A549 (cell line): ENCODE measurements around the gene BCKDK.

Experiments
- BHLHE40 ChIP-seq: IDR thresholded peaks from 2 replicates; pipeline ENCODE4 v1.6.1; 2012; ENCODE audit warnings: low read depth, low read length, inconsistent platforms
- EP300 ChIP-seq, 2 experiments: fragments of >200 bp; sonication (Bioruptor Twin); formaldehyde crosslinking; IDR thresholded peaks; 2 replicates in 1 of 2; 3 replicates in 1 of 2; pipeline ENCODE4 v1.6.1; 2016 to 2017
- MAFK ChIP-seq: fragments of 450-650 bp; IDR thresholded peaks from 2 replicates; pipeline ENCODE4 v1.6.1; 2014; ENCODE audit not compliant: partially characterized antibody
- POLR2AphosphoS2 ChIP-seq: conservative IDR thresholded peaks from 2 replicates; pipeline ENCODE4 v1.6.1; 2012; ENCODE audit warnings: low read length, improper control_type of control experiment, inconsistent platforms
- TP53 ChIP-seq: fragments of 250-450 bp; sonication (Bioruptor Pico); IDR thresholded peaks from 2 replicates; pipeline ENCODE4 v1.5.0; 2021; ENCODE audit warnings: mild to moderate bottlenecking, moderate library complexity
- TF ChIP-seq, protein P1 (sequence below): fragments of >200 bp; sonication (Bioruptor Twin); formaldehyde crosslinking; IDR thresholded peaks from 3 replicates; pipeline ENCODE4 v1.5.1; 2016
- TF ChIP-seq, protein P2 (sequence below): IDR thresholded peaks from 2 replicates; pipeline ENCODE4 v1.6.1; 2012

DNA sequence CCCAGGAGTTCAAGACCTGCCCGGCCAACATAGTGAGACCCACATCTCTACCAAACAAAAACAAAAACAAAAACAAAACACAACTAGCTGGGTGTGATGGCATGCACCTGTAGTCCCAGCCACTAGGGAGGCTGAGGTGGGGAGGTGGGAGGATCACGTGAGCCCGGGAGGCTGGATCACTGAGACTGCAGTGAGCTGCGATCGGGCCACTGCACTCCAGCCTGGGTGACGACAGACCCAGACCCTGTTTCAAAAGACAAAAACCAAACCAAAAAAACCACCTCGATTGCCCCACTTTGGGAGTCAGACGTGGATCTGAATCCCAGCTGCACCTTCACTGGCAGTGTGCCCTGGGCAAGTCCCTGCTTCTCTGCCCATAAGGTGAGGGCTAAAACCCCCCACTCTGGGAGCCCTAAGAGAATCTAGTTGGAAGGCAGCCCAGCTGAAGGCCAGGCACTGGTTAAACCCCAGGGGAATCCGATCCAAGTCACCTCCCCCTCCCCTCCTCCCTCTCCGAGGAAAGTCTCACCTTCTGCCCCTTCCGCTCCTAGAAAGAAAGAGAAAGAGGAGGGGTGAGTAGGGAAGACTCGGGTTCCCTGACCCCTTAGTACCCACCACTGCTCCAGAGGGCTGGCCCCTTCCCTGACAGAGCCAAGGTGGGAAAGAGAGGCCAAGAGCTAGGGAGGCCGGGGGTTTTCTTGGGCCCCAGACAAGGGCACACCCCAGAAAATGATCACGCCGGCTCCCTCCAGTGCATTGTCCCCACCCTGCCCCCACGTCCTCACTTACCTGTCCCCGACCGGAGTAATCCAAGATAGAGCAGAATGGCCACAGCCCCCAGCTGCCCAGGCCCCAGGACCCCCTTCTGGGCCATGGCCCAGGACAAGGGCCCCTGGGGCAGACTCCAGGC, 26.7 kb downstream of the BCKDK start:
- TF ChIP-seq POLR2AphosphoS2 (no peak), BHLHE40 (no peak), EP300 (IDR thresholded peaks at IDR 0.05) (no peak), MAFK (no peak), TP53 (CRISPR knock-in tag) (no peak)
- TF ChIP-seq, protein P1, sequence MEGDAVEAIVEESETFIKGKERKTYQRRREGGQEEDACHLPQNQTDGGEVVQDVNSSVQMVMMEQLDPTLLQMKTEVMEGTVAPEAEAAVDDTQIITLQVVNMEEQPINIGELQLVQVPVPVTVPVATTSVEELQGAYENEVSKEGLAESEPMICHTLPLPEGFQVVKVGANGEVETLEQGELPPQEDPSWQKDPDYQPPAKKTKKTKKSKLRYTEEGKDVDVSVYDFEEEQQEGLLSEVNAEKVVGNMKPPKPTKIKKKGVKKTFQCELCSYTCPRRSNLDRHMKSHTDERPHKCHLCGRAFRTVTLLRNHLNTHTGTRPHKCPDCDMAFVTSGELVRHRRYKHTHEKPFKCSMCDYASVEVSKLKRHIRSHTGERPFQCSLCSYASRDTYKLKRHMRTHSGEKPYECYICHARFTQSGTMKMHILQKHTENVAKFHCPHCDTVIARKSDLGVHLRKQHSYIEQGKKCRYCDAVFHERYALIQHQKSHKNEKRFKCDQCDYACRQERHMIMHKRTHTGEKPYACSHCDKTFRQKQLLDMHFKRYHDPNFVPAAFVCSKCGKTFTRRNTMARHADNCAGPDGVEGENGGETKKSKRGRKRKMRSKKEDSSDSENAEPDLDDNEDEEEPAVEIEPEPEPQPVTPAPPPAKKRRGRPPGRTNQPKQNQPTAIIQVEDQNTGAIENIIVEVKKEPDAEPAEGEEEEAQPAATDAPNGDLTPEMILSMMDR: no peak
- TF ChIP-seq, protein P2, sequence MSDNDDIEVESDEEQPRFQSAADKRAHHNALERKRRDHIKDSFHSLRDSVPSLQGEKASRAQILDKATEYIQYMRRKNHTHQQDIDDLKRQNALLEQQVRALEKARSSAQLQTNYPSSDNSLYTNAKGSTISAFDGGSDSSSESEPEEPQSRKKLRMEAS: no peak
